ENCODE results near the gene ERVFRD-1.
A peak's percentile ranks its signal among the peaks of the same experiment; 100 is the strongest.
"Not testable (repeated sequence)": the region's sequence is repeated elsewhere in the genome, so short reads cannot be mapped to it uniquely, and the experiment has no call there.

The ERVFRD-1 gene

GRCh38 chr6:11126876-11127275, 15.4 kb upstream of the ERVFRD-1 start:
- no peak for DNase-seq

GRCh38 chr6:11123978-11124377, 12.5 kb upstream of the ERVFRD-1 start:
- no peak for DNase-seq

GRCh38 chr6:11122380-11122779, 10.9 kb upstream of the ERVFRD-1 start:
- no peak for DNase-seq

GRCh38 chr6:11121851-11122250, 10.3 kb upstream of the ERVFRD-1 start:
- no peak for DNase-seq

GRCh38 chr6:11120271-11121005, 8.9 kb upstream of the ERVFRD-1 start:
- no peak for DNase-seq

GRCh38 chr6:11115808-11116536, 4.4 kb upstream of the ERVFRD-1 start:
- DNase-seq = not testable (repeated sequence)

GRCh38 chr6:11113038-11113437, 1.5 kb upstream of the ERVFRD-1 start:
- no peak for DNase-seq

- DNase-seq = peak in 1 of 5 experiments; percentile 42
Measured at GRCh38 chr6:11111769-11112437, 378 bp upstream of the ERVFRD-1 start.

GRCh38 chr6:11108726-11109125, 2.8 kb downstream of the ERVFRD-1 start:
- no peak for DNase-seq

GRCh38 chr6:11103065-11103464, 8.5 kb downstream of the ERVFRD-1 start:
- DNase-seq = no peak

- no peak for DNase-seq
Measured at GRCh38 chr6:11101417-11101816, 10.1 kb downstream of the ERVFRD-1 start.

GRCh38 chr6:11098004-11098403, 13.5 kb downstream of the ERVFRD-1 start:
- no peak for DNase-seq

- no peak for DNase-seq
Measured at GRCh38 chr6:11097476-11097875, 14.0 kb downstream of the ERVFRD-1 start.

- peak in 1 of 5 experiments; percentile 66 for DNase-seq
Measured at GRCh38 chr6:11096109-11096508, 15.4 kb downstream of the ERVFRD-1 start.

- peak in 1 of 5 experiments; percentile 18 for DNase-seq
Measured at GRCh38 chr6:11094941-11095340, 16.6 kb downstream of the ERVFRD-1 start.

GRCh38 chr6:11094411-11094851, 17.1 kb downstream of the ERVFRD-1 start:
- DNase-seq = peak in 3 of 5 experiments; percentile 13 to 67 (median 22)

- peak; percentile 83 to 97 (median 92) for DNase-seq
Measured at GRCh38 chr6:11093626-11094410, 17.7 kb downstream of the ERVFRD-1 start, which contains the start of gene SMIM13. TSS of gene SMIM13 (plus strand) at chr6:11093834. CDS start at chr6:11094314, 480 bp downstream.

- peak in 1 of 5 experiments; percentile 11 for DNase-seq
Measured at GRCh38 chr6:11093376-11093625, 18.2 kb downstream of the ERVFRD-1 start.

- peak in 2 of 5 experiments; percentile 3 to 87 for DNase-seq
Measured at GRCh38 chr6:11092668-11093375, 18.7 kb downstream of the ERVFRD-1 start.

GRCh38 chr6:11091141-11091540, 20.4 kb downstream of the ERVFRD-1 start:
- not testable (repeated sequence) for DNase-seq

GRCh38 chr6:11089695-11090094, 21.8 kb downstream of the ERVFRD-1 start:
- no peak for DNase-seq
